Heart left ventricle (tissue), 13 donors: Measurements from ENCODE around the gene TNS3.

Experiments
- POLR2A ChIP-seq, 2 donors: fragments of 450-650 bp; IDR thresholded peaks; one replicate each; pipeline ENCODE4 v1.6.1; 2017; ENCODE audit warnings: antibody characterized with exemption in 2 of 2, mild to moderate bottlenecking in 2 of 2, moderate library complexity in 2 of 2
- TF ChIP-seq, protein P1 (sequence below), 12 donors: fragments of 200-600 bp; sonication (generic) in 4 of 12; IDR thresholded peaks; one replicate each; pipeline versions ENCODE4 v1.5.0 to v1.8.0; 2018 to 2022; ENCODE audit warnings: antibody characterized with exemption in 12 of 12, mild to moderate bottlenecking in 5 of 12
- donor health status: ischemic (EF 13 %, LVEDD 7.1; RV severe dilation, severe dysfunction).
- donor health status: DM: no; HTN: yes; CAD: no.
- donor health status: DM: no; HTN: no; CAD: no.
- donor health status: ischemic (EF 25% LVEDD 6.9; RV normal size, moderate dysfunction).
- donor health status: ischemic (EF 25% LVEDD 5.7; RV mildly dilated, moderate dysfunction).
- donor health status: ischemic (EF 35%, LVEDD 5.7; RV mildly dilated, moderate dysfunction).
- donor health status: nonischemic (EF 11% LVEDD 7.7; RV severe dilation, severe dysfunction).
- donor health status: DM: yes; HTN: yes; CAD: no.
- donor health status: PGD.
- donor health status: ischemic (EF 29% LVEDD 5.4; RV normal size, mild dysfunction).
- donor health status: nonischemic (EF 23%, LVEDD 6.1; RV moderate dilation, normal function).

- TF ChIP-seq, protein P1, sequence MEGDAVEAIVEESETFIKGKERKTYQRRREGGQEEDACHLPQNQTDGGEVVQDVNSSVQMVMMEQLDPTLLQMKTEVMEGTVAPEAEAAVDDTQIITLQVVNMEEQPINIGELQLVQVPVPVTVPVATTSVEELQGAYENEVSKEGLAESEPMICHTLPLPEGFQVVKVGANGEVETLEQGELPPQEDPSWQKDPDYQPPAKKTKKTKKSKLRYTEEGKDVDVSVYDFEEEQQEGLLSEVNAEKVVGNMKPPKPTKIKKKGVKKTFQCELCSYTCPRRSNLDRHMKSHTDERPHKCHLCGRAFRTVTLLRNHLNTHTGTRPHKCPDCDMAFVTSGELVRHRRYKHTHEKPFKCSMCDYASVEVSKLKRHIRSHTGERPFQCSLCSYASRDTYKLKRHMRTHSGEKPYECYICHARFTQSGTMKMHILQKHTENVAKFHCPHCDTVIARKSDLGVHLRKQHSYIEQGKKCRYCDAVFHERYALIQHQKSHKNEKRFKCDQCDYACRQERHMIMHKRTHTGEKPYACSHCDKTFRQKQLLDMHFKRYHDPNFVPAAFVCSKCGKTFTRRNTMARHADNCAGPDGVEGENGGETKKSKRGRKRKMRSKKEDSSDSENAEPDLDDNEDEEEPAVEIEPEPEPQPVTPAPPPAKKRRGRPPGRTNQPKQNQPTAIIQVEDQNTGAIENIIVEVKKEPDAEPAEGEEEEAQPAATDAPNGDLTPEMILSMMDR (IDR thresholded peaks at IDR 0.05), result no peak
- TF ChIP-seq POLR2A (IDR thresholded peaks at IDR 0.05), result no peak
These were observed 175.1 kb downstream of the TNS3 start for GRCh38 chr7:47406801-47407129.
